Measurements from ENCODE around the gene BEGAIN.

BEGAIN gene

GRCh38 chr14:100614803-100615202, 27.6 kb upstream of the BEGAIN start:
- Histone ChIP-seq H3K36me3 (no peaks in the 10 kb centered on the region), H3K4me1 (ENCODE audit: control insufficient read depth in 1 of 2, insufficient read depth in 1 of 2, low read depth in 1 of 2, low read length in 1 of 2) (peaks cover 4 to 17% of the 10 kb centered on the region in 2 experiments), H3K27ac (no peak overlapping the region), H3K27me3 (peaks cover 8% of the 10 kb centered on the region), H3K9me3 (no peaks in the 10 kb centered on the region), H3K4me3 (ENCODE audit: low read depth in 1 of 2, low read length in 1 of 2) (no peak overlapping the region)
- TF ChIP-seq, protein P1, sequence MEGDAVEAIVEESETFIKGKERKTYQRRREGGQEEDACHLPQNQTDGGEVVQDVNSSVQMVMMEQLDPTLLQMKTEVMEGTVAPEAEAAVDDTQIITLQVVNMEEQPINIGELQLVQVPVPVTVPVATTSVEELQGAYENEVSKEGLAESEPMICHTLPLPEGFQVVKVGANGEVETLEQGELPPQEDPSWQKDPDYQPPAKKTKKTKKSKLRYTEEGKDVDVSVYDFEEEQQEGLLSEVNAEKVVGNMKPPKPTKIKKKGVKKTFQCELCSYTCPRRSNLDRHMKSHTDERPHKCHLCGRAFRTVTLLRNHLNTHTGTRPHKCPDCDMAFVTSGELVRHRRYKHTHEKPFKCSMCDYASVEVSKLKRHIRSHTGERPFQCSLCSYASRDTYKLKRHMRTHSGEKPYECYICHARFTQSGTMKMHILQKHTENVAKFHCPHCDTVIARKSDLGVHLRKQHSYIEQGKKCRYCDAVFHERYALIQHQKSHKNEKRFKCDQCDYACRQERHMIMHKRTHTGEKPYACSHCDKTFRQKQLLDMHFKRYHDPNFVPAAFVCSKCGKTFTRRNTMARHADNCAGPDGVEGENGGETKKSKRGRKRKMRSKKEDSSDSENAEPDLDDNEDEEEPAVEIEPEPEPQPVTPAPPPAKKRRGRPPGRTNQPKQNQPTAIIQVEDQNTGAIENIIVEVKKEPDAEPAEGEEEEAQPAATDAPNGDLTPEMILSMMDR (IDR thresholded peaks at IDR 0.05): no peak

DNA sequence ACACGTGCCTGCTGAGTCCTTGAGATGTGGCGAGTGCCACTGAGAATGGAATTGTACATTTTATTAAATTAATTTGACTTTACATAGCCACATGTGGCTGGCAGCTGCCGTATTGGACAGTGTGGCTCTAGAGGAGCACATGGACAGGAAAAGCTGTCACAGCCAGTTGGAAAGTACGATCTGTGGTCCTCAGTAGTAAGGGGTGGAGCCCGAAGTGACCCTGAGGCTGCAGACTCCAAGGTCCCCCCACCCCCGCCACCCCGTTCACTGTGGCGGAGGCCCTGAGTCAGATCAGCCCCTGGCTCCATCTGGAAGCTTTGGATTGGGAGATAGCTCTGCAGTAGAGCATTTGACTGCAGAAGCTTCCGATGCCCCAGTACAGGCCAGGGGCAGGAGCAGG, 25.8 kb upstream of the BEGAIN start:
- Histone ChIP-seq H3K27ac (no peak overlapping the region), H3K4me1 (ENCODE audit: control insufficient read depth in 1 of 2, insufficient read depth in 1 of 2, low read depth in 1 of 2, low read length in 1 of 2) (peaks cover 0 to 7% of the 10 kb centered on the region in 2 experiments), H3K4me3 (ENCODE audit: low read depth in 1 of 2, low read length in 1 of 2) (no peak overlapping the region), H3K36me3 (no peaks in the 10 kb centered on the region), H3K9me3 (no peaks in the 10 kb centered on the region), H3K27me3 (peaks cover 7% of the 10 kb centered on the region)
- TF ChIP-seq, protein P1 (IDR thresholded peaks at IDR 0.05): no peak

GRCh38 chr14:100611811-100612480, 24.7 kb upstream of the BEGAIN start:
- H3K9me3 ChIP-seq: no peaks in the 10 kb centered on the region
- no peaks in the 10 kb centered on the region for H3K36me3 ChIP-seq
- H3K27ac ChIP-seq: no peak overlapping the region
- no peak overlapping the region for H3K4me3 ChIP-seq (ENCODE audit: low read depth in 1 of 2, low read length in 1 of 2)
- H3K27me3 ChIP-seq: no peaks in the 10 kb centered on the region
- no peaks in the 10 kb centered on the region for H3K4me1 ChIP-seq (ENCODE audit: control insufficient read depth in 1 of 2, insufficient read depth in 1 of 2, low read depth in 1 of 2, low read length in 1 of 2)
- TF ChIP-seq, protein P1 (IDR thresholded peaks at IDR 0.05): no peak

GRCh38 chr14:100610511-100611217, 23.4 kb upstream of the BEGAIN start:
- no peak overlapping the region for H3K27ac ChIP-seq
- TF ChIP-seq, protein P1 (IDR thresholded peaks at IDR 0.05): no peak
- H3K36me3 ChIP-seq: no peaks in the 10 kb centered on the region
- no peaks in the 10 kb centered on the region for H3K27me3 ChIP-seq
- no peaks in the 10 kb centered on the region for H3K9me3 ChIP-seq
- no peak overlapping the region for H3K4me3 ChIP-seq (ENCODE audit: low read depth in 1 of 2, low read length in 1 of 2)
- H3K4me1 ChIP-seq (ENCODE audit: control insufficient read depth in 1 of 2, insufficient read depth in 1 of 2, low read depth in 1 of 2, low read length in 1 of 2): no peaks in the 10 kb centered on the region

DNA sequence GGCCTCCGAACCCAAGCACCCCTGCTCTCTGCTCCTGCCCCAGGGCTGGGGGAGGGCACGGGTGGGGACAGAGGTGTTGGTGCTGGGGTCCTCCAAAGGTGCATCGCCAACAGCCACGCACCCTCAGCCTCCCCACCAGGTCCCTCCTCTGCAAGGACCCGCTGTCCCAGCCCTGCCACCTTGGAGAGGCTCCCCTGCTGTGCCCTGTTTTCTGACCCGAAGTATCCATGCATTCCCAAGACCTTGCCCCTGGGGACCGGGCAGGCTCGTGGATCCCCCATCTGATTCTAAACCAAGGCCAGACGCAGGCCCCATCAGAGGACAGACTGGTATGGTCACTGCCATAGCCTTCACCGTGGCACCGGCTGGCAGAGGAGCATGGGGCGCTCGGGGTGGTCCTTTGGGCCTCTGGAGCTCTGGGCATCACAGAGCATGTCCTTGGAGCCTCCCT, 22.7 kb upstream of the BEGAIN start:
- H3K4me1 ChIP-seq (ENCODE audit: control insufficient read depth in 1 of 2, insufficient read depth in 1 of 2, low read depth in 1 of 2, low read length in 1 of 2): no peaks in the 10 kb centered on the region
- H3K4me3 ChIP-seq (ENCODE audit: low read depth in 1 of 2, low read length in 1 of 2): no peak overlapping the region
- no peaks in the 10 kb centered on the region for H3K9me3 ChIP-seq
- H3K36me3 ChIP-seq: no peaks in the 10 kb centered on the region
- no peaks in the 10 kb centered on the region for H3K27me3 ChIP-seq
- TF ChIP-seq, protein P1 (IDR thresholded peaks at IDR 0.05): no peak
- H3K27ac ChIP-seq: no peak overlapping the region

Data from neutrophil (primary cell).